K562 (cell line): ENCODE data around the gene UNC45A. TPM values are rescaled to one million over a fixed set of nuclear protein-coding genes. Genes with fewer than 3 reads are reported as not detected.

Source experiments
- FOXO4 ChIP-seq: fragments of 450-650 bp; formaldehyde crosslinking; IDR thresholded peaks from 2 replicates; pipeline ENCODE4 v1.4.0; 2020; ENCODE audit warnings: mild to moderate bottlenecking, moderate library complexity
- JUND ChIP-seq, 2 experiments: IDR thresholded peaks; 2 replicates in 1 of 2; 3 replicates in 1 of 2; pipeline ENCODE4 v1.6.1; 2011; ENCODE audit warnings: borderline replicate concordance in 2 of 2, low read depth in 2 of 2, low read length in 2 of 2, improper control_type of control experiment in 1 of 2, missing biosample characterization in 1 of 2, missing genetic modification characterization in 1 of 2, missing genetic modification reagents in 1 of 2
- MAZ ChIP-seq, 2 experiments: fragments of 450-650 bp in 1 of 2; sonication (generic) in 1 of 2; formaldehyde crosslinking; IDR thresholded peaks in 1 of 2; conservative IDR thresholded peaks in 1 of 2; 2 replicates each; pipeline versions ENCODE4 v1.4.0 to v1.5.0; 2020; ENCODE audit warnings: mild to moderate bottlenecking in 1 of 2, missing genetic modification reagents in 1 of 2
- NCOA6 ChIP-seq: fragments of 450-650 bp; IDR thresholded peaks from 2 replicates; pipeline ENCODE4 v1.6.1; 2017; ENCODE audit warnings: mild to moderate bottlenecking
- POLR2A ChIP-seq: fragments of 450-650 bp; conservative IDR thresholded peaks from 2 replicates; pipeline ENCODE4 v1.6.1; 2016
- RBM22 ChIP-seq: fragments of 200-400 bp; formaldehyde crosslinking; IDR thresholded peaks from 2 replicates; pipeline ENCODE4 v1.6.1; 2018; ENCODE audit warnings: low read length, low read depth; ENCODE audit not compliant: poor library complexity, severe bottlenecking
- RNF219 ChIP-seq: fragments of 250-450 bp; sonication (Bioruptor Pico); IDR thresholded peaks from 2 replicates; pipeline ENCODE4 v1.5.0; 2022; ENCODE audit warnings: mild to moderate bottlenecking
- STAG1 ChIP-seq: sonication (generic); formaldehyde crosslinking; IDR thresholded peaks from 2 replicates; pipeline ENCODE4 v1.5.0; 2020; ENCODE audit warnings: missing genetic modification reagents, borderline replicate concordance
- TCF7L2 ChIP-seq: fragments of 150-350 bp; IDR thresholded peaks from 2 replicates; pipeline ENCODE4 v1.6.1; 2016; ENCODE audit warnings: low read depth, mild to moderate bottlenecking, low read length, moderate library complexity
- TEAD4 ChIP-seq, 2 experiments: sonication (generic) in 1 of 2; formaldehyde crosslinking in 1 of 2; IDR thresholded peaks; 2 replicates each; pipeline versions ENCODE4 v1.6.1 to v1.8.0; 2012 to 2022; ENCODE audit warnings: borderline replicate concordance in 1 of 2, inconsistent platforms in 1 of 2, low read length in 1 of 2, mild to moderate bottlenecking in 1 of 2, missing genetic modification reagents in 1 of 2
- THRB ChIP-seq: fragments of 450-650 bp; formaldehyde crosslinking; conservative IDR thresholded peaks from 2 replicates; pipeline ENCODE4 v1.4.0; 2022; ENCODE audit warnings: mild to moderate bottlenecking, missing genetic modification characterization
- TOE1 ChIP-seq, 2 experiments: fragments of 450-650 bp in 1 of 2; sonication (generic) in 1 of 2; formaldehyde crosslinking in 1 of 2; IDR thresholded peaks; 2 replicates each; pipeline versions ENCODE4 v1.7.1 to v1.8.0; 2016 to 2022; ENCODE audit warnings: borderline replicate concordance in 2 of 2, mild to moderate bottlenecking in 2 of 2, antibody characterized with exemption in 1 of 2, inconsistent platforms in 1 of 2, low read depth in 1 of 2, missing genetic modification reagents in 1 of 2, moderate library complexity in 1 of 2
- ZBED1 ChIP-seq: IDR thresholded peaks from 2 replicates; pipeline ENCODE4 v1.6.1; 2014
- ZBTB26 ChIP-seq: fragments of 450-650 bp; formaldehyde crosslinking; IDR thresholded peaks from 2 replicates; pipeline ENCODE4 v1.4.0; 2022; ENCODE audit warnings: missing genetic modification characterization
- ZNF444 ChIP-seq: fragments of 250-450 bp; sonication (Bioruptor Pico); IDR thresholded peaks from 2 replicates; pipeline ENCODE4 v1.4.0; 2020; ENCODE audit warnings: mild to moderate bottlenecking, moderate library complexity
- ZNF507 ChIP-seq: conservative IDR thresholded peaks from 2 replicates; pipeline ENCODE4 v1.6.1; 2017; ENCODE audit warnings: missing genetic modification characterization, missing compliant biosample characterization
- ZNF583 ChIP-seq: fragments of 250-450 bp; sonication (Bioruptor Pico); IDR thresholded peaks from 2 replicates; pipeline ENCODE4 v1.4.0; 2020
- polyA plus RNA-seq, 8 experiments: library from polyadenylated mRNA; depleted of rRNA in 4 of 8; stranded (reverse) in 5 of 8; unstranded in 3 of 8; fragments of >200 nt; fragmentation: Nextera tagmentation in 2 of 8; fragmentation: Illumina TruSeq in 1 of 8; extraction: Ambion mirVana in 2 of 8; extraction: Trizol in 1 of 8; gene quantifications; 2 replicates each; pipeline versions ENCODE4 v1.2.1 to v1.2.3, GENCODE V29; 2011 to 2014; ENCODE audit warnings: inconsistent platforms in 1 of 8, missing spikeins in 1 of 8
- total RNA-seq, 7 experiments: library from RNA; depleted of rRNA in 6 of 7; stranded (reverse); fragments of >200 nt in 6 of 7; fragmentation: Illumina TruSeq in 2 of 7; extraction: Trizol in 2 of 7; gene quantifications; 2 replicates each; pipeline versions ENCODE4 v1.2.1 to v1.2.3, GENCODE V29; 2011 to 2021; ENCODE audit warnings: low replicate concordance in 1 of 7

UNC45A gene
- total and polyA plus RNA-seq, 9 of the 15 experiments (the other 6 are each of a cell fraction or from before 2014, with no cell fraction given): 22.4 to 79.3 (median 43.7) TPM

GRCh38 chr15:90994417-90995311, 59.6 kb downstream of the UNC45A start, which contains the start of gene PRC1 (continued):
- TF ChIP-seq ZNF507 (tag): no peak
- no peak for TF ChIP-seq ZNF583 (CRISPR knock-in tag)
- TF ChIP-seq ZNF444: no peak
- no peak for TF ChIP-seq NCOA6
- no peak for TF ChIP-seq RNF219 (CRISPR knock-in tag)
- TF ChIP-seq TOE1 (IDR thresholded peaks at IDR 0.05; ENCODE audit: borderline replicate concordance): peak; percentile 78; the same call in 1 of the 2 replicates
- TF ChIP-seq TOE1 (CRISPR knock-in tag; IDR thresholded peaks at IDR 0.05; ENCODE audit: borderline replicate concordance, low read depth): no peak
- no peak for TF ChIP-seq ZBTB26 (CRISPR knock-in tag)
- TF ChIP-seq FOXO4 (CRISPR knock-in tag): 0 out of 2 replicates have a peak, but pooled peaks have one; percentile 41
- TF ChIP-seq RBM22: no peak
- TF ChIP-seq TCF7L2: 0 out of 2 replicates have a peak, but pooled peaks have one; percentile 33
- TF ChIP-seq TEAD4 (IDR thresholded peaks at IDR 0.05; ENCODE audit: low read length): peak; percentile 31; the same call in 1 of the 2 replicates
- no peak for TF ChIP-seq TEAD4 (CRISPR knock-in tag; IDR thresholded peaks at IDR 0.05; ENCODE audit: borderline replicate concordance)
- no peak for TF ChIP-seq THRB (CRISPR knock-in tag)
- peak; percentile 86 to 97 for TF ChIP-seq MAZ (CRISPR knock-in tag; conservative IDR thresholded peaks at IDR 0.05 in 1 of 2, IDR thresholded peaks at IDR 0.05 in 1 of 2)
- TF ChIP-seq POLR2A: peak; percentile 94
- TF ChIP-seq JUND (IDR thresholded peaks at IDR 0.05; ENCODE audit: borderline replicate concordance, low read depth, low read length): peak; percentile 98
- TF ChIP-seq JUND (tag; IDR thresholded peaks at IDR 0.05; ENCODE audit: borderline replicate concordance, low read depth, low read length): peak; percentile 93; the same call in 2 of the 3 replicates
- TF ChIP-seq ZBED1: peak; percentile 21
- no peak for TF ChIP-seq STAG1 (CRISPR knock-in tag)
